ENCODE results near the gene SCAMP1. TPM values are rescaled to one million over a fixed set of nuclear protein-coding genes. Genes with fewer than 3 reads are reported as not detected.

SCAMP1 gene, protein sequence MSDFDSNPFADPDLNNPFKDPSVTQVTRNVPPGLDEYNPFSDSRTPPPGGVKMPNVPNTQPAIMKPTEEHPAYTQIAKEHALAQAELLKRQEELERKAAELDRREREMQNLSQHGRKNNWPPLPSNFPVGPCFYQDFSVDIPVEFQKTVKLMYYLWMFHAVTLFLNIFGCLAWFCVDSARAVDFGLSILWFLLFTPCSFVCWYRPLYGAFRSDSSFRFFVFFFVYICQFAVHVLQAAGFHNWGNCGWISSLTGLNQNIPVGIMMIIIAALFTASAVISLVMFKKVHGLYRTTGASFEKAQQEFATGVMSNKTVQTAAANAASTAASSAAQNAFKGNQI
- 280 TPM for total RNA-seq

GRCh38 chr5:78359831-78360673 lies at the start of gene SCAMP1:
SCAMP1 (plus strand) TSS chr5:78360617; CDS start chr5:78360672, 55 bp downstream.

Small RNA genes within 50 kb of the gene (small RNA-seq; reads per million reads assigned to genes)
- gene RF00019 (not detected), gene RNU6-183P (not detected)

Other genes with a start within 250 kb of the SCAMP1 start
- 34.8 TPM for gene AP3B1, start 65.9 kb upstream of the SCAMP1 start, total RNA-seq